K562 (cell line): ENCODE results near the gene COX4I2. TPM values are rescaled to one million over a fixed set of nuclear protein-coding genes. Genes with fewer than 3 reads are reported as not detected.

Experiments used
- ASH1L ChIP-seq: fragments of 450-650 bp; IDR thresholded peaks from 2 replicates; pipeline ENCODE4 v1.6.1; 2018; ENCODE audit warnings: borderline replicate concordance, mild to moderate bottlenecking, low read depth; ENCODE audit not compliant: partially characterized antibody
- CHAMP1 ChIP-seq: fragments of 450-650 bp; IDR thresholded peaks from 2 replicates; pipeline ENCODE4 v1.6.1; 2016; ENCODE audit warnings: mild to moderate bottlenecking
- HMGXB4 ChIP-seq: sonication (generic); formaldehyde crosslinking; IDR thresholded peaks from 2 replicates; pipeline ENCODE4 v1.8.1; 2023; ENCODE audit warnings: mild to moderate bottlenecking, missing genetic modification reagents
- ILK ChIP-seq: fragments of 450-650 bp; IDR thresholded peaks from 2 replicates; pipeline ENCODE4 v1.6.1; 2016; ENCODE audit warnings: missing genetic modification characterization, low read depth, mild to moderate bottlenecking, missing compliant biosample characterization, moderate library complexity, borderline replicate concordance
- LEF1 ChIP-seq: fragments of 450-650 bp; IDR thresholded peaks from 2 replicates; pipeline ENCODE4 v1.6.1; 2016; ENCODE audit warnings: mild to moderate bottlenecking
- MAX ChIP-seq: sonication (generic); formaldehyde crosslinking; IDR thresholded peaks from 2 replicates; pipeline ENCODE4 v1.9.0; 2022; ENCODE audit warnings: mild to moderate bottlenecking, missing genetic modification reagents
- MCM2 ChIP-seq: fragments of 450-650 bp; IDR thresholded peaks from 2 replicates; pipeline ENCODE4 v1.6.1; 2017; ENCODE audit warnings: low read depth, mild to moderate bottlenecking
- MLLT1 ChIP-seq, 2 experiments: fragments of 450-650 bp; IDR thresholded peaks; 2 replicates each; pipeline ENCODE4 v1.6.1; 2016
- NFIX ChIP-seq: fragments of 250-450 bp; sonication (Bioruptor Pico); IDR thresholded peaks from 2 replicates; pipeline ENCODE4 v1.4.0; 2020; ENCODE audit warnings: low read depth, mild to moderate bottlenecking, moderate library complexity
- RB1 ChIP-seq: fragments of 450-650 bp; IDR thresholded peaks from 2 replicates; pipeline ENCODE4 v1.6.1; 2017; ENCODE audit warnings: low read depth, mild to moderate bottlenecking
- SLC30A9 ChIP-seq: fragments of 250-450 bp; sonication (Bioruptor Pico); IDR thresholded peaks from 2 replicates; pipeline ENCODE4 v1.8.0; 2022; ENCODE audit warnings: mild to moderate bottlenecking, moderate library complexity
- TFE3 ChIP-seq: fragments of 450-650 bp; formaldehyde crosslinking; IDR thresholded peaks from 2 replicates; pipeline ENCODE4 v1.4.0; 2020; ENCODE audit warnings: mild to moderate bottlenecking, mixed read lengths
- ZNF609 ChIP-seq: sonication (generic); formaldehyde crosslinking; IDR thresholded peaks from 2 replicates; pipeline ENCODE4 v1.8.1; 2023; ENCODE audit warnings: missing genetic modification reagents, mild to moderate bottlenecking, borderline replicate concordance
- ZNF830 ChIP-seq: fragments of 250-450 bp; sonication (Bioruptor Pico); IDR thresholded peaks from 2 replicates; pipeline ENCODE4 v1.5.0; 2021; ENCODE audit warnings: mild to moderate bottlenecking
- polyA plus RNA-seq, 8 experiments: library from polyadenylated mRNA; depleted of rRNA in 4 of 8; stranded (reverse) in 5 of 8; unstranded in 3 of 8; fragments of >200 nt; fragmentation: Nextera tagmentation in 2 of 8; fragmentation: Illumina TruSeq in 1 of 8; extraction: Ambion mirVana in 2 of 8; extraction: Trizol in 1 of 8; gene quantifications; 2 replicates each; pipeline versions ENCODE4 v1.2.1 to v1.2.3, GENCODE V29; 2011 to 2014; ENCODE audit warnings: inconsistent platforms in 1 of 8, missing spikeins in 1 of 8
- total RNA-seq, 7 experiments: library from RNA; depleted of rRNA in 6 of 7; stranded (reverse); fragments of >200 nt in 6 of 7; fragmentation: Illumina TruSeq in 2 of 7; extraction: Trizol in 2 of 7; gene quantifications; 2 replicates each; pipeline versions ENCODE4 v1.2.1 to v1.2.3, GENCODE V29; 2011 to 2021; ENCODE audit warnings: low replicate concordance in 1 of 7

COX4I2 gene
- total and polyA plus RNA-seq, 9 of the 15 experiments (the other 6 are each of a cell fraction or from before 2014, with no cell fraction given): not detected

- TF ChIP-seq MAX: no peak; the same call in 1 of the 2 replicates
- no peak for TF ChIP-seq LEF1
- no peak for TF ChIP-seq TFE3
- no peak for TF ChIP-seq NFIX (CRISPR knock-in tag)
- no peak for TF ChIP-seq ASH1L
- no peak for TF ChIP-seq ZNF609 (CRISPR knock-in tag)
- TF ChIP-seq ZNF830 (CRISPR knock-in tag): no peak
- no peak for TF ChIP-seq CHAMP1
- no peak for TF ChIP-seq SLC30A9 (CRISPR knock-in tag)
- no peak for TF ChIP-seq ILK
- TF ChIP-seq MCM2: no peak
- no peak for TF ChIP-seq HMGXB4 (CRISPR knock-in tag)
- TF ChIP-seq RB1: 0 out of 2 replicates have a peak, but pooled peaks have one; percentile 51
- peak in 1 of 2 experiments; percentile 49; a peak in 1 of 4 replicates for TF ChIP-seq MLLT1 (IDR thresholded peaks at IDR 0.05)
These were observed 33.7 kb upstream of the COX4I2 start (continued) for GRCh38 chr20:31603822-31604566.
